ENCODE measurements around the gene MED22.
"Not testable (repeated sequence)": the region's sequence is repeated elsewhere in the genome, so short reads cannot be mapped to it uniquely, and the experiment has no call there.

The MED22 gene

DNA sequence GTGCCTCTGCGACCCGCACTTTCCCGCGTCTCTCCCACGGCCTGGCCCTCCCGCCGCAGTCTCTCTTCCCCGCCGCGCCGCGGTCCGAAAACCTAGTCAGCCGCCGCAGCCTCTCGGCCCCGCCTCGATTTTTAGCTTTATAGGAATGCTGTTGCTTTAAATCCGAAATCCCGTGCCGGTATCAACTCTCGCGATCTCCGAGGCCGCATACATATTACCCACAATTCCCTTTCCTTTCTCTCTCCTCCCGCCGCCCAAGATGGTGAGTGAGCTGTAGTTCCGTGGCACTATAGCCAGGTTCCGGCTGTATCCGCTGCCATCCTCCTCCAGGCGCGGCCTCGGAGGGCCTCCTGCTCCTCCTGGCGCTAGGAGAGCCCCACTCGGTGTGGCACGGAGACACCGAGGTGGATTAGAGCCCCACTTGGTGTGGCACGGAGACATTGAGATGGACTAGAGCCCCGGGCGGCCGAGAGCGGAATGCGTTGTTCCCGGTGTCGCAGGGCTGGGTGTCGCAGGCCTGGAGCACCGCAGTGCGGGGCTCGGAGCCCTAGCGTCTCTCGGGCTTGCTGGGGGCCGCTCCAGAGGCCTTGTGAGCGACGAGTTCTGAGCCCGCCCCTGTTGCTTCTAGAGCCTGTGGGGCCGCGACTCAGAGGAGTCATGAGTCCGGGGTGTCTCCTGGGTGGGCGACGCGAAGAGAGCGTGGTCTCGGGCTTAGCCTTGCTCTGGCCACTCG, at the start of gene MED22, which contains the start of gene RPL7A:
MED22 (minus strand) TSS at position 147 of the 733 bp plus-strand sequence. CDS start 1,469 bp downstream, outside the sequence.
RPL7A (plus strand) TSS at position 234 of the 733 bp plus-strand sequence; CDS start at position 260, 26 bp downstream.
- DNase-seq (ENCODE audit: low read depth), result peak; percentile 85

DNA sequence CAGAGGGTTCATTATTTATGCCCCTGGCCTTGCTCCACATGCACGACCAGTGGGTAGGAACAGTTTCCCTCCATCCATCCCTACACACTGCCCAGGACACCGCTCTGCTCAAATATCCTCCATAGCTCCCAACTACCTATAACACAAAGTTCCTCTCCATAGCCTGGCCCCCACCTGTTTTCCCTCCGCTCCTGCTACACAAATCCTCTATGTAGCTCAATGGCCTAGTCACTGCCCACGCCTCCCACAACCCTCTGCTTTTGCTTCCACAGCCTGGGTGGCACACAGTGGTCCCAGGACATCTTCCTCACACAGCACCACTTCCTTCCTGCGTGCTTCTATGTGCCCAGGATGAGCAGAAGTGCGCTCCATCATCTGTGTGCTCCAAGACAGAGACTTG, 49.4 kb upstream of the MED22 start:
- DNase-seq (ENCODE audit: low read depth), result no peak

DNA sequence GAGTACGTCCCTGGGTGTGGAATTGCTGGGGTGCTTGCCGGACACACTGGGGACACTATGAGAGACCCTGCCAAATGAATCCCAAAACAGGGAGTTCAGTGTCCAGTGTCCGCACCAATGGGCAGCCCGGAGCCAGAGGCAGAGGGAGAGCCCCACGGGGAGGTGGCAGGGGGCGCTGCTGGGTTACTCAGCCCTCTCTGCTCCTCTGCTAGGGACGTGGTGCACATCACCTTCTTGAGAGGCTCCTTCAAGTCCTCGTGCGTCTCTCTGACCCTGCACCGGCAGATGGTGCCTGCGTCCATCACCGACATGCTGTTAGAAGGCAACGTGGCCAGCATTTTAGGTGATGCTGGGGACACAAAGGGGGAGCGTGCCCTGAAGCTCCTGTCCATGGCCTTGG, 49.0 kb upstream of the MED22 start:
- DNase-seq (ENCODE audit: low read depth), result no peak

DNA sequence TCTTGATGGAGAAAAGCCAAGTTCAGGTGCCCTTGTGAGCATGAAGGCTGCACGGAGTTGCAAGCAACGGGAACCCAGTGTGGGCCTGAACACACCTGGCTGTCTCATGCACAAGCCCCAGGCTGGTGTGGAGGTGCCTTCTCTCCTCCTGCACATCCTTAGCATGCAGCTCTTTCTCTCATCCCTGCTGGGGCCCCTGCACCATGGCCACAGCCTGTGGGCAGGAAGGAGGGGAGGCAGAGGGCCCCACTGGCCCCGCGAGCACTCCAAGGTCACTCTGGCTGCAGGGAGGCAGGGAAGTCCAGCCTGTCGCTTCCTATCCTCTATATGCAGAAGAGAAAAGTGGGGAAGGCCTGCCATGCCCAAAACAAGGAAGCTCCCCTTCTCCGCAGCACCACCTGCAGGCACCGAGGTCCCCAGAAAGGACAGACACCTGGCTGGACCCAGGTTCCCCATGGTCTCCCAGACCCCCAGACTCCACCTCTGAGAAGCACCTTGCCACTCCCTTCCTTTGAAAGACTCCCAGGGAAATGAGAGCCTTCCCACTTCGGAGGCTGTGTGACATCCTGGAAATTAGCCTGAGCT, 46.8 kb upstream of the MED22 start:
- no peak for DNase-seq (ENCODE audit: low read depth)

DNA sequence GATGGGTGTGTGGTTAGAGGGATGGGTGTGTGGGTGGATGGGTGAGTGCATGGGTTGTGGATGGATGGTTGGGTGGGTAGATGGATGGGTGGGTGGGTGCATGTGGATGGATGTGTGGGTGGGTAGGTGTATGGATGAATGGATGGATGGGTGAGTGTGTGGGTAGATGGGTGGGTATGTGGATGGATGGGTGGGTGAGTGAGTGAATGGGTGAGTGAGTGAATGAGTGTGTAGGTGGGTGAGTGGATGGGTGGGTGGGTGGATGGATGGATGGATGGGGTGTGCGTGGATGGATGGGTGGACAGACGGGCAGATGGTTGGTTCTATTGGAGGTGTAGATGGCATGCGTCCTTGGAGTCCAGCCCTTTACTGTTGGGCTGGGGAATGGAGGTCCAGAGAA, 45.5 kb upstream of the MED22 start:
- no peak for DNase-seq (ENCODE audit: low read depth)

DNA sequence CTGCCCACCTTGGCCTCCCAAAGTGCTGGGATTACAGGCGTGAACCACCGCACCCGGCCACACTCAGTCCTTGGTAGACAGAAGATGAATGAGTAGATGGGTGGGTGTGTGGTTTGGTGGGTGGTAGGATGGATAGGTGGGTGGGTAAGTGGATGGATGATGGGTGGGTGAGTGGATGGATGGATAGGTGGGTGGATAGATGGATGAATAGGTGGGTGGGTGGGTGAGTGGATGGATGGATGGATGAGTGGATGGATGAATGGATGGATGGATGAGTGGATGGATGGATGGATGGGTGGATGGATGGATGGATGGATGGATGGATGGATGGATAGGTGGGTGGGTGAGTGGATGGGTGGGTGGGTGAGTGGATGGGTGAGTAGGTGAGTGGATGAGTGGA, 44.4 kb upstream of the MED22 start:
- DNase-seq (ENCODE audit: low read depth), result not testable (repeated sequence)

DNA sequence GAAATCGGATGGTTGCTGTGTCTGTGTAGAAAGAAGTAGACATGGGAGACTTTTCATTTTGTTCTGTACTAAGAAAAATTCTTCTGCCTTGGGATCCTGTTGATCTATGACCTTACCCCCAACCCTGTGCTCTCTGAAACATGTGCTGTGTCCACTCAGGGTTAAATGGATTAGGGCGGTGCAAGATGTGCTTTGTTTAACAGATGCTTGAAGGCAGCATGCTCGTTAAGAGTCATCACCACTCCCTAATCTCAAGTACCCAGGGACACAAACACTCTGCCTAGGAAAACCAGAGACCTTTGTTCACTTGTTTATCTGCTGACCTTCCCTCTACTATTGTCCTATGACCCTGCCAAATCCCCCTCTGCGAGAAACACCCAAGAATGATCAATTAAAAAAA, 43.5 kb upstream of the MED22 start:
- DNase-seq (ENCODE audit: low read depth), result not testable (repeated sequence)

DNA sequence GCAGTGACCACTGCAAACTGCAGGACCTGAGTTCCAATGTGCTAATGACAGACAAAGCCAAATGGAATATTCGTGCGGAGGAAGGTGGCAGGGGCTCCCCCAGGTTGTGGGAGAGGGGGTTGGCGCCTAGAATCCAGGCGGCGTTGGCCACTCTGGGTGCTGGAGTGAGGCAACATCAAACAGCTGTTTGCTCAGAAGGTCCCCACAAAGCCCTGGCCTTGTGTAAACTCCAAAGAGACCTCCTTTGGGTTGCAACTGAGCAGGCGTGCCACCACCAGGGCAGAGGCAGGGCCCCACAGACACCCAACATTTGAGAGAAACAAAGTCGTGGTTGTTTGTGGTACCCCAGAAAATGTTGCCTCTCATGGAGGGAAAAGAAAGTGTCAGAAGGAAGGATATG, 42.8 kb upstream of the MED22 start:
- DNase-seq (ENCODE audit: low read depth), result no peak

DNA sequence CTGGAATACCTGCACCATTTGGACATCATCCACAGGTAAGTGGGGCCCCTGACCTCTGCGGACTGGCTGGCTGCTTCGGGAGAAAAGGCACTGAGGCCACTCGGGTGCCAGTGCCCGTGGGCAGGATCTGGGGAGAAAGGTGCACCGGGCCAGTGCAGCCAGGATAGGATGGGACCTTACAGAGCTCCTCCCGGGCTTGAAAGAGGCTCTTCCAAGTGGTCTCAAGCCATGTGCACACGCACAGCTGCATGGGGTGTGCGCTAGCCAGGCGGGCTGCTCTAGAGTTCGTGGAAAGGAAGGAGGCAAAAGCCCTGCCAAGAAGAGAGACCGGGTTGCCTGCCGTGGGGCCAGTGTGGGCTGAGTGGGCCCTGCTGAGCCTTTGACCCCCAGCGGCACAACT, 41.6 kb upstream of the MED22 start:
- DNase-seq (ENCODE audit: low read depth), result no peak

DNA sequence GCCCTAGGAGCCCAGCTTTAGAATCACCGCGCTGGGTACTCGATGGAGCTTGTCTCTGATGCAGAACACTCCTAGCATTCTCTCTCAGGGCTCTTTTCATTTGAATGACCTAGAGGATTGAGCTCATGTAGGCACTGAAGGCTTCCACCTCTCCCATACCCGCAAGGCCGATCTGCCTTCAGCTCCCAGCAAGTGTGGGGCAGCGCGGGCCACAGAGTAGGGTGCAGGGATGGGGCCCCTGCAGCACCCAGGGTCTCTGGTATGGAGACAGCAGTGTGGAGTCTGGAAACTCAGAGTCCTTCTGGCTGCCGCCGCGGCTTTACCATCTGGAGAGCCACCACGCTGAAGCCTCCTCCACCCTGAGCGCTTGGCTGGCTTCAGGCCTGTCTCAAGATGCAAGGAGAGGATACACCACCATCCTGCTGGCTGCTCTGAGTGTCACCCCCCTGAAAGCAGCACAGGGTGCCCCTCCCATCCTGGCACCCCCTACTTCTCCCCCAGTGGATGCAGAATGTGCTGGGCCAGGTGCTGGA, 41.2 kb upstream of the MED22 start:
- no peak for DNase-seq (ENCODE audit: low read depth)

DNA sequence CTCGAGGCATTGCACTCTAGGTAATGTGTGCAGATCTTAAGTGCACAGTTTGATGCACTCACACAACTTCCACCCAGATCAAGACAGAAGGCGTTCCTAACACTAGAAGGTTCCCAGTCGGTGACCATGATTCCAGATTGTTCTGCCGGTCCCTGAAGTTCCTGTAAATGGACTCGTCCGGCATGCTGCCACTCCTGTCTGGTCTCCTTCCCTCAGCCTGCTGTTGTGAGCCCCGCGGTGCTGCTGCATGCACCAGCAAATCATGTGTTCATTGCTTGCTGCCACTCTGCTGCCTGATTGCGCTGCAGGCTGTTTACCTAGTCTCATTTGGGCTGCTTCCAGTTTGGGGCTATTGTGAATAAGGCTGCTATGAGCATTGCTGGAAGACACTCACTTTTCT, 39.7 kb upstream of the MED22 start:
- no peak for DNase-seq (ENCODE audit: low read depth)

DNA sequence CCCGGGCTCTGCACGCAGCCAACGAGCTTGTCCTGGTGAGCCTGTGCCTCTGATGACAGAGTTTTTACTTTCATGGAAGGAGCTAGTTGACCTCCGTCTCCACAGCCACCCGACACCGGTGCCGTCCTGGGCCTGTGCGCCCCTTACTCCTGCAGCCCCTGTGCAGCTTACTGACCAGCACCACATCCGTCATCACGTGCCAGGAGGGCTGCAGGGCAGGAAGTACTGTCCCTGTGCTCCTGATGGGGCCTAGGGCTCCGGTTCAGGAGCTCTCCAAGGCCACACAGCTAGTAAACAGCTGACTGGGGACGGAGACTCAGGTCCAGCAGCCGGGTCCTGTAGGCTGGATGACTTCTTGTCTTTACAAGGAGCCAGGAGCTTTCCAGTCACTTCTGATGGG, 38.4 kb upstream of the MED22 start:
- no peak for DNase-seq (ENCODE audit: low read depth)

DNA sequence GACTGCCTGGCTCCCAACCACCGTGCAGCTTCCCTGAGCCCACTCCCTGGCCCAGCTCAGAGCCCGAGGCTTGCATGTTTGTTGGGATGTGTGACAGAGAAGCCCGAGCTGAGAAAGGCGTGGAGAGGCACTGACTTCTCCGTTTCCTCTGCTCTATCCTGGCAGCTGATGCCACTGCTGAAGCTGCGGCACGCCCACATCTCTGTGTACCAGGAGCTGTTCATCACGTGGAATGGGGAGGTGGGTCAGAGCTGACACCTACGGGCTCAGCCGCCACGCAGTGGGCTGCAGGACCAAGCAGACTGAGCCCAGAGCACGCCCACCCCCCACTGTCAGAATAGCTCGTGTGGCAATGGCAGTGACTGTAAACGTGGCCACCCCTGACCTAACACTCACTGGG, 37.5 kb upstream of the MED22 start:
- no peak for DNase-seq (ENCODE audit: low read depth)

DNA sequence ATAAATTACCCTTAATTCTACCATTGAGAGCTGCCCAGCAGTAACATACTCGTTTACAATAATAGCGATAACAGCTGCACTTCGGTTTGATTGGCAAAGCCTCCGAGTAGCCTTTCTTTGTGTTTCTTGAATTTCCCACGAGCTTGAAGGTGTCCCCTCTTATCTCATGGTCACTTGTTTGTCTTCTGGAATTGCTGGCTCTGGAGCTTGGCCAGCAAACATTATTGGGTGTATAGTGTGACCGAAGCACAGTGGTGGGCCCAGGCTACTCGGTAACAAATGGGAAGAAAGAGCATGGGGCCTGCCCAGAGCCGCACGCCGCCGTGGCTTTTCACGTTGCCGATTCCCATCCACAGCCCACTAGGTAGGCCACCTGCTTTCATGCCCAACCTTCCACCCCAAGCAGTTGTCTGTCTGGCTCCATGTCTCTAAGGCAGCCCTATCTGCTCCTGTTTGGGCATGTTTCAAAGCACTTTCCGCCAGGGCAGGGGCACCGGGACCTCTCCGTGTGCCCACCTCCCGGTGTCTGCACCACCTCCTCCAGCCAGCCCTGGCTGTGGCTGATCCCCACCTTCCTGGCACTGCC, 36.9 kb upstream of the MED22 start:
- DNase-seq (ENCODE audit: low read depth), result no peak

DNA sequence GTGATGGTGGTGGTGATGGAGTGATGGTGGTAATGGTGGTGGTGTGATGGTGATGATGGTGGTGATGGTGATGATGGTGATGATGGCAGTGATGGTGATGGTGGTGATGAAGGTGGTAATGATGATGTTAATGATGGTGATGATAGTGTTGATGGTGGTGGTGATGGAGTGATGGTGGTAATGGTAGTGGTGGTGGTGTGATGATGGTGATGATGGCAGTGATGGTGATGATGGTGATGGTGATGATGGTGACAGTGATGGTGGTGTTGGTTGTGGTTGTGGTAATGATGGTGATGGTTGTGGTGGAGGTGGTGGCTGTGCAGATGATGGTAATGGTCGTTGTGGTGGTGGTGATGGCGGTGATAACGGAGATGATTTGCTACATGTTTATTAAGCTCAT, 35.5 kb upstream of the MED22 start:
- DNase-seq (ENCODE audit: low read depth), result no peak

DNA sequence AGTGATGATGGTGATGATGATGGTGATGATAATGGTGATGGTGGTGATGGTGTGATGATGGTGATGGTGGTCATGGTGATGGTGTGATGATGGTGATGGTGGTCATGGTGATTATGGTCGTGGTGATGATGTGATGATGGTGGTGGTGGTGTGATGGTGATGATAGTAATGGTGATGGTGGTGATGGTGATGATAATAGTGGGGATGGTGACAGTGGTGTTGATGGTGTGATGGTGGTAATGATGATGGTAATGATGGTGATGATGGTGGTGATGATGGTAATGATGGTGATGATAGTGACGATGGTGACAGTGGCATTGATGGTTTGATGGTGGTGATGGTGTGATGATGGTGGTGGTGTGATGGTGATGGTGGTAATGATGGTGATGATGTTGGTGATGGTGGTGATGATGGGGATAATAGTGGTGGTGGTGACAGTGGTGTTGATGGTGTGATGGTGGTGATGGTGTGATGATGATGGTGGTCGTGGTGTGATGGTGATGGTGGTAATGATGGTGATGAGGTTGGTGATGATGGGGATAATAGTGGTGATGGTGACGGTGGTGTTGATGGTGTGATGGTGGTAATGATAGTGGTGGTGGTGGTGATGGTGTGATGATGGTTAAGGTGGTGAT, 34.7 kb upstream of the MED22 start:
- no peak for DNase-seq (ENCODE audit: low read depth)

DNA sequence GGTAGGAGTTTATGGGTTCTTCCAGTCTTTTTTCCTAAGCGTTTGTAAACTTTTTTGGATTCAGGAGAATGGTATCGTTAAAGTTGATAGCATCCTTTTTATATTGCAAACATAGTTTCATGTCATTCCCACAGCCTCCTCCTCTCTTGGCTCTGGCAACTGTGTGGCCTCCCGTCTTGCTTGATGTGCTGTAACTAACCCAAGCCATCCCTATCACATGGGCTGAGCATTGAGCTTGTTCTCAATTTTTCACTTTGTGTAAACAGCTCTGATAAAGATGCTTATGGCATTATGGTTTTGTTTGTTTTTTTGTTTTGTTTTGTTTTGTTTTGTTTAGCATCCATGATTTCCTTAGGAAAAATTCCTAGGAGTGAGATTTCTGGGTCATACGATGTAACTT, 32.8 kb upstream of the MED22 start:
- no peak for DNase-seq (ENCODE audit: low read depth)

DNA sequence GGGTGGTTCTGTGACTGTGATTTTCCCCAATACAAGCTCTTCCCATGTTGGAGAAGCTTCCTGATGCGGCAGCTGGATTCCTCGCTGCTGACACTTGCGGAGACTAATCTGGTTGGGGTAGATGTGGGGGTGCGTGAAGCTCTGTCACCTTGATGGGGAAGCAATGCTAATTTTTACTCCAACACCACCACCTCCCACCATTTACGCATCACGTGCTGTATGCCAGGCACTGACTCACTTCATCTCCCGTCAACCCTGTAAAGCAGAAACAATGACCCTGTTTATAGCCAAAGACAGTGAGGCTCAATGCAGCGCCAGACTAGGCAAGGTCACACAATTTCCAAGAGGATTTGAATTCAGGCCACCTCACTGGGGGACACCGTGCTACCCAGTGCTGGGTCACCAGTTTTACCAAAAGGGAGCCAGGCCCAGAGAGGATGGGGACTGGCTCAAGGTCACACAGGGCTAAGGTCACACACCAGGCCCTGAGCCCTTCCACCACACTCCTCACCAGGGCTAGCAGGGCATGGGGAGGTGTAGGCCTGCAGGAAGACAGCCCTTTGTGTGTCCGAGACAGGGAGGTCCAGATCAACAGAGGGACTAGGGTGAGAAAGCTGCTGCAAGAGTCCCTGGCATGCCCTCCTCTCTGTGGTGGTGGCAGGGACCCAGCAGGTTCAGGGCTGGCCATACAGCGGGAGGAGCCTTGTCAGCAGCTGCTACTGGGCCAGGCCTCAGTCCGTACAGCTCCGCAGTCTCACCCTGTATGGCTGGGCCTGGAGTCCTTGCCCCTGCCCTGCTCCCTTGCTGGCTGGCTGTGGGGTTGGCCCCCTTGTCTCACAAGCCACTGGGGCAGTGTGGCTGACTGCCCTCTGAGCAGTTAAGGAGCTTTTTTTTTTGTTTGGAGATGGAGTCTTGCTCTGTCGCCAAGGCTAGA, 31.5 kb upstream of the MED22 start:
- DNase-seq (ENCODE audit: low read depth), result no peak

DNA sequence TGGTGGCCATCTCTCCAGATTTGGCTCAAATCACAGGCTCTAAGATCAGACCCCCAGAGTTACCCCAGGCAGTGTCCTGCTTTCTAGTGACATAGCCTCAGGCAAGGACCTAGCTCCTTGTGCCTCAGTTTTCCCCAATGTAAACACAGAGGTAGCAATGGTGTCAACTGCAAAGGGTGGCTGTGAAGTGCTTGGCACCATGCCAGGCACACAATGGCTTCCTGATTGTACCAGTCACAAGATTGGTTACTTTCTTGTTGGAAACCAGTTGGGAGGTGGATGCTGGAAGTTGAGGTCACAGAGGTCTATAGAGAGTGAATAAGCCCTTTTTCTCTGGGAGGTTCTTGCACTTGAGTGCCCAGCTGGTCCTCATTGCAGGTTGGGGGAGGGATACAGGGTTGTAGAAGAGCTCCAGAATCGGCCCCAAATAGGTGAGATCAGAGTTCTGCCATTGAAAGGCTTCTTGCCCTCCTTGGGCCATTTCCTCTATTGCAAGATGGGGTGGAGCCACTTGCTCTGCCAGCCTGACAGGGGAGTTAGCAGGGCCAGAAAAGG, 30.6 kb upstream of the MED22 start:
- no peak for DNase-seq (ENCODE audit: low read depth)

DNA sequence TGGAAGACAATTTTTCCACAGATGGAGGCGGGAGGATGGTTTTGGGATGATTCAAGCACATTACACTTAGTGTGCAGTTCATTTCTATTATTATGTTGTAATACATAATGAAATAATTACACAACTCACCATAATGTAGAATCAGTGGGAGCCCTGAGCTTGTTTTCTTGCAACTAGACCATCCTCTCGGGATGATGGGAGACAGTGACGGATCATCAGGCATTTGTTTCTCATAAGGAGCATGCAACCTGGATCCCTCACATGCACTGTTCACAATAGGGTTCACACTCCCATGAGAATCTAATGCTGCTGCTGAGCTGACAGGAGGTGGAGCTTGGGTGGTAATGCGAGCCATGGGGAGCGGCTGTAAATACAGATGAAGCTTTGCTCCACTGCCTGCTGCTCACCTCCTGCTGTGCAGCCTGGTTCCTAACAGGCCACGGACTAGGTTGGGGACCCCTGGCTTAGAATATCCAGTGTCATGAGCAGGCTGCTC, 29.8 kb upstream of the MED22 start:
- DNase-seq (ENCODE audit: low read depth), result no peak

DNA sequence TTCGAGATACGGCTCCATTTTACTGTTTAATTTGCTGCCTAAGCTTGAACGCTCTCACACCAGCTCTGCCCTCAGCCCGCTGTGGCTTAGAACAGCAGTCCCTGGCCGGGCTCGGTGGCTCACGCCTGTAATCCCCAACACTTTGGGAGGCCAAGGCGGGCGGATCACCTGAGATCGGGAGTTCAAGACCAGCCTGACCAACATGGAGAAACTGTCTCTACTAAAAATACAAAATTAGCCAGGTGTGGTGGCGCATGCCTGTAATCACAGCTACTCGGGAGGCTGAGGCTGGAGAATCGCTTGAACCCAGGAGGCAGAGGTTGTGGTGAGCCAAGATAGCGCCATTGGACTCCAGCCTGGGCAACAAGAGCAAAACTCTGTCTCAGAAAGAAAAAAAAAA, 29.3 kb upstream of the MED22 start:
- not testable (repeated sequence) for DNase-seq (ENCODE audit: low read depth)
